ENCODE data around the gene ZNF891. TPM values are rescaled to one million over a fixed set of nuclear protein-coding genes. Genes with fewer than 3 reads are reported as not detected.

ZNF891 gene
- total and polyA plus RNA-seq, 2 of the 8 experiments (the other 6 are each of a cell fraction or from before 2014, with no cell fraction given) = 1.3 to 3.1 TPM

DNA sequence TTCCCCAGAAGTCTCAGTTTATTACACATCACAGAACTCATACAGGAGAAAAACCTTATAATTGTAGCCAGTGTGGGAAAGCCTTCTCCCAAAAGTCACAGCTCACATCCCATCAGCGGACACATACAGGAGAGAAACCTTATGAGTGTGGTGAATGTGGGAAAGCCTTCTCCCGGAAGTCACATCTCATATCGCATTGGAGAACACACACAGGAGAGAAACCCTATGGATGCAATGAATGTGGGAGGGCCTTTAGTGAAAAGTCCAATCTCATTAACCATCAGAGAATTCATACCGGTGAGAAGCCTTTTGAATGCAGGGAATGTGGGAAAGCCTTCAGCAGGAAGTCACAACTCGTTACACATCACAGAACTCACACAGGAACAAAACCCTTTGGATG is 72.6 kb downstream of the ZNF891 start:
- Histone ChIP-seq H3K27ac (ENCODE audit: low read depth, low read length) (no peak overlapping the region), H2BK20ac (ENCODE audit: low read length) (no peak overlapping the region), H2BK5ac (ENCODE audit: low read depth, low read length) (no peak overlapping the region), H4K91ac (replicated peaks; ENCODE audit: insufficient read length, low read length) (no peak overlapping the region), H3K56ac (replicated peaks; ENCODE audit: insufficient read length, low read depth, low read length) (no peak overlapping the region), H3K4me3 (ENCODE audit: extremely low read depth in 1 of 4, insufficient read depth in 2 of 4, low read depth in 3 of 4, low read length in 4 of 4) (no peak overlapping the region; a peak in 2 of 8 replicates), H3K27me3 (replicated peaks in 1 of 4; ENCODE audit: control insufficient read depth in 3 of 4, extremely low read depth in 1 of 4, insufficient read depth in 3 of 4, low read length in 3 of 4) (no peaks in the 10 kb centered on the region), H2AK5ac (ENCODE audit: low read depth, low read length) (no peak overlapping the region), H4K20me1 (replicated peaks in 1 of 2; ENCODE audit: control insufficient read depth in 1 of 2, insufficient read depth in 2 of 2, low read length in 2 of 2) (no peaks in the 10 kb centered on the region), H3K23me2 (ENCODE audit: low read depth, low read length) (no peaks in the 10 kb centered on the region), H3K23ac (ENCODE audit: insufficient read length) (no peak overlapping the region), H3K9me3 (ENCODE audit: insufficient read depth in 2 of 2, low read depth in 1 of 2, low read length in 1 of 2) (peaks cover 83 to 85% of the 10 kb centered on the region in 2 experiments), H4K5ac (ENCODE audit: insufficient read length, low read depth, low read length) (no peak overlapping the region), H2AFZ (ENCODE audit: low read length) (no peak overlapping the region), H2BK120ac (replicated peaks; ENCODE audit: low read depth, low read length) (no peak overlapping the region), H3K4ac (replicated peaks; ENCODE audit: insufficient read length, low read depth, low read length) (no peak overlapping the region), H2BK12ac (ENCODE audit: low read depth, low read length) (no peak overlapping the region), H3K79me1 (ENCODE audit: low read depth, low read length) (no peaks in the 10 kb centered on the region), H3K14ac (ENCODE audit: insufficient read length) (no peak overlapping the region), H3K36me3 (ENCODE audit: control insufficient read depth in 2 of 4, insufficient read depth in 4 of 4, low read length in 3 of 4) (peaks cover 15 to 74% (median 47%) of the 10 kb centered on the region in 4 experiments), H3K4me2 (ENCODE audit: insufficient read depth in 1 of 2, low read depth in 2 of 2, low read length in 2 of 2) (no peak overlapping the region), H2BK15ac (ENCODE audit: low read length) (no peak overlapping the region), H3K9ac (replicated peaks in 1 of 4; ENCODE audit: extremely low read depth in 1 of 4, low read depth in 3 of 4, low read length in 3 of 4) (no peak overlapping the region), H3K18ac (ENCODE audit: extremely low read depth, low read length) (no peak overlapping the region), H4K8ac (ENCODE audit: extremely low read depth, insufficient read depth, low read length) (no peak overlapping the region), H3K79me2 (ENCODE audit: control insufficient read depth in 1 of 2, insufficient read depth in 2 of 2, low read length in 2 of 2) (no peaks in the 10 kb centered on the region), H3K4me1 (replicated peaks in 1 of 4; ENCODE audit: control insufficient read depth in 3 of 4, insufficient read depth in 4 of 4, low read length in 3 of 4) (no peaks in the 10 kb centered on the region)
- DNase-seq (ENCODE audit: low read depth in 1 of 2, low spot score in 2 of 2) (no peak), FAIRE-seq (peak; percentile 55)
- TF ChIP-seq SAP30 (IDR thresholded peaks at IDR 0.05; ENCODE audit: insufficient read depth, insufficient replicate concordance, low read length) = no peak
- peak; percentile 22 for TF ChIP-seq TAF7 (optimal IDR thresholded peaks at IDR 0.05; ENCODE audit: borderline replicate concordance, low read depth, low read length)
- CTCF ChIA-PET (ENCODE audit: partially characterized antibody) = no interaction called here
- POLR2A ChIA-PET (ENCODE audit: partially characterized antibody) = interaction anchor here (1.4 to 3.6 kb wide), 8 partner anchors 9 to 124 kb away, joined by 4 to 26 read pairs (median 6); partner anchors contain the start of genes ZNF10, ZNF26, ZNF268 and ZNF891
- 93% methylated on average over 5 of the region's 5 CpGs; no CpG with 5 or more reads in 1 of the 2 experiments for WGBS, 2 experiments (ENCODE audit: extremely low coverage in 1 of 2, insufficient coverage in 1 of 2, insufficient read length in 1 of 2, insufficient replicate concordance in 2 of 2, low coverage in 1 of 2, low lambda C conversion rate in 2 of 2, missing lambda C conversion rate in 1 of 2)

Other genes with a start within 250 kb of the ZNF891 start
- gene CHFR, start 242.7 kb downstream of the ZNF891 start, total RNA-seq (2021; fragmentation: NEBNext Ultra II Directional; extraction: Animal tissue kit (Norgen Biotek cat#: 25700)) = 44.6 and 45.2 TPM in 2 replicates
- gene CHFR, start 242.7 kb downstream of the ZNF891 start, polyA plus RNA-seq (2011; rRNA removed) = 31.4 and 58.8 TPM in 2 replicates
- gene ZNF605, start 174.0 kb downstream of the ZNF891 start, total RNA-seq (2021; fragmentation: NEBNext Ultra II Directional; extraction: Animal tissue kit (Norgen Biotek cat#: 25700)) = 16.9 and 20.3 TPM in 2 replicates
- 2.7 and 3.6 TPM in 2 replicates for gene ZNF605, start 174.0 kb downstream of the ZNF891 start, polyA plus RNA-seq (2011; rRNA removed)
- 7.6 and 8.4 TPM in 2 replicates for gene ZNF26, start 143.9 kb downstream of the ZNF891 start, total RNA-seq (2021; fragmentation: NEBNext Ultra II Directional; extraction: Animal tissue kit (Norgen Biotek cat#: 25700))
- 5.8 and 9.0 TPM in 2 replicates for gene ZNF26, start 143.9 kb downstream of the ZNF891 start, polyA plus RNA-seq (2011; rRNA removed)
- gene ZNF84, start 92.8 kb downstream of the ZNF891 start, total RNA-seq (2021; fragmentation: NEBNext Ultra II Directional; extraction: Animal tissue kit (Norgen Biotek cat#: 25700)) = 33.5 and 34.0 TPM in 2 replicates
- 5.6 and 8.9 TPM in 2 replicates for gene ZNF84, start 92.8 kb downstream of the ZNF891 start, polyA plus RNA-seq (2011; rRNA removed)
- gene ZNF140, start 49.4 kb downstream of the ZNF891 start, total RNA-seq (2021; fragmentation: NEBNext Ultra II Directional; extraction: Animal tissue kit (Norgen Biotek cat#: 25700)) = 13.8 and 14.3 TPM in 2 replicates
- 5.2 and 7.5 TPM in 2 replicates for gene ZNF140, start 49.4 kb downstream of the ZNF891 start, polyA plus RNA-seq (2011; rRNA removed)
- gene ZNF10, start 353 bp upstream of the ZNF891 start, total RNA-seq (2021; fragmentation: NEBNext Ultra II Directional; extraction: Animal tissue kit (Norgen Biotek cat#: 25700)) = 11.9 and 13.7 TPM in 2 replicates
- 5.2 and 6.5 TPM in 2 replicates for gene ZNF10, start 353 bp upstream of the ZNF891 start, polyA plus RNA-seq (2011; rRNA removed)
- gene ZNF268, start 51.2 kb upstream of the ZNF891 start, total RNA-seq (2021; fragmentation: NEBNext Ultra II Directional; extraction: Animal tissue kit (Norgen Biotek cat#: 25700)) = 22.3 and 23.5 TPM in 2 replicates
- 6.3 and 7.7 TPM in 2 replicates for gene ZNF268, start 51.2 kb upstream of the ZNF891 start, polyA plus RNA-seq (2011; rRNA removed)
- gene ANHX, start 105.6 kb upstream of the ZNF891 start, total RNA-seq (2021; fragmentation: NEBNext Ultra II Directional; extraction: Animal tissue kit (Norgen Biotek cat#: 25700)) = not detected in 2 replicates
- gene ANHX, start 105.6 kb upstream of the ZNF891 start, polyA plus RNA-seq (2011; rRNA removed) = not detected in 2 replicates